Globus pallidus (tissue), 1 donor: ENCODE measurements around the gene CLEC2A.

Source experiments
- DNase-seq: peaks from one replicate; pipeline ENCODE4 v3.0.0-alpha.2; 2015; ENCODE audit warnings: low spot score

The CLEC2A gene

DNA sequence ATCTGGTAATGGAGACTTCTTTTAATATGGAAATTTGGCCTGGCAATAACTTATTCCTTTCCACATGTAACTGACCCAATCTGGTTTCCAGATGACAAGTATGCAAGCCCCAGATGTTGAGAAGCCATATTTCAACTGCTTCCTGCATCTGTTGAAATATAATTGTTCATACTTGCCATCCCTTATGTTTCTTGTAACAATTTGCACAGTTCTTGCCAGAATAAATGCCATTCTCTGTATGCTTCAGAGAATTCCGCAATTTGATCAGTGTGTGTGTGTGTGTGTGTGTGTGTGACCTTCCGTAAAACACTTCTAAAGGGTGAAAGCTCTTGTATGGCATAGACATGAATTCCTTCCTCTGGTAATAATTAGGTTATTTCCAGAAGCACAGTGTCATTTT, 1.8 kb upstream of the CLEC2A start:
- no peak for DNase-seq

DNA sequence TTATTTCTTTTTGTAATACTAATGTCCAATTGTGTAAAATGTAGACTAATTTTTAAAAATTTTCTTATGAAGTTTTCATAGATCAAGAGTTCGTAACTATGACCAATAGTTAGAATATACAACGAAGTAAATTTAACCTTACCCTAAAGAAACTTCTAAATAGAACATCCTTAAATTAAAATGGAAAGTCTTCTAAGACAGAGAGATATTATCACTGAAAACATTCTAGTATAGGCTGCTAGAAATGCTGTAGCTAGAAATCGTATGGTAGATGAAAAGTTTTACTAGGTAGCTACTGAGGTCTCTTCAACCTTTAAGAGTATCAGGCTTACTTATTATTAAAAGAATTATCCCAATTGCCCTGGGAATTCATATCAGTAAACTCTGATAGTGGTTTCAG, 925 bp downstream of the CLEC2A start:
- no peak for DNase-seq

DNA sequence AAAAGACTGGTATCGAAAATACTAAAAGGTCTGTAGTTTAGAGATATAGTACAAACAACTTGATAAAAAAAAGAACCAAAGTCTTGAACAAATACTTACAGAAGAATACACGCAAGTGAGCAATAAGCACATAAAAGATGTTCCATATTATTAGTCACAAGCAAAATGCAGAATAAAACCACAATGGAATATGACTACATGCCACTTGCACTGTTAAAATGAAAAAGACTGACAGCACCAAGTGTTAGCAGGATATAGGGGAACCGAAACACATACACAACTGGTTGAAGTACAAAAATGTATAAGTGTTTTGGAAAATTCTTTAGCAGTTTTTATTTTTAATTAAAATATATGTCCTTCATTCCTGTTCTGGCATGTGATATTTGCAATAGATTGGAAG, 3.6 kb downstream of the CLEC2A start:
- no peak for DNase-seq

DNA sequence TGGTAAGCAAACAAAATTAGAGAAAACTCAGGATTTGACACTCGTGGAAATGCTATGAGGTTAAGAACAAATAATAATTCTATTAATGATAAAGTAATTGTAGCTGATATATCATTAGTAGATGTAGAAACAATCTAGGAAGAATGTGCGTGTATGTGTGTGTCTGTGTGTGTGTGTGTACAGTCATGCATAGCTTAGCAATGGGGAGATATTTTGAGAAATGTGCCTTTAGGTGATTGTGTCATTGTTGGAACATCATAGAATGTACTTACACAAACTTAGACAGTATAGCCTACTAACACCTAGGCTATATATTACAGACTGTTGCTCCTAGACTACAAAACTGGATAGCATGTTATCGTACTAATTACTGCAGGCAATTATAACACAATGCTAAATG, 5.3 kb downstream of the CLEC2A start:
- no peak for DNase-seq

DNA sequence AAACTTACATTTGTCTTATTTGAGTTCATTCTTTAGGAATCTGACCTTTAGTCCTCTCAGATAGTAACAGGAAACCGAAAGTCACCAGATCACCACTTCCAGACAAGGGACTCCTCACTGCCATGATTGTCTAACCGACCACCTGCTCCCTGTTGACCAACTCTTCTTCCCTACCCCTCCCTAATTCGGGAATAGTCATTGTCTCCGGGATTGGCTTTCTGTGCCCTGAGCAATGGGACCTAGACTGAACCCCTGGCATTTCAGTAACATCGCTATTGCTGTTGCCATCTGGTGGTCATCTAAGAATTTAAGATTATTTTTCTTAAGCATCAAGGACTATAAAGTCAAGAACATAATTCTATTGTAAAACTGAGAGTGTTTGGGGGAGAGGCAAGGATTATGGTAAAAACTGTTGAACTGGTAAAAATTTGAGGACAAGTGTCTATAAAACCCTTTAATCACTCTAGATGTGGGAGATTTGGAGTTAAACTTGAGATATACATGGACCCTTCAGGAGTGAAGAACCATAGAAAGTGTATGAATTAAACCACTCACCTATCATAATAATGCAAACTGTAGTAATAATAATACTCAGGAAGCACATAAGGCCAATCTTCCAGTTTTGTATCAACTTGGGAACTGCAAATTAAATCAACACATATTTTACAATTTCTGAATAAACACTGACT, 6.3 kb downstream of the CLEC2A start:
- peak; percentile 39 for DNase-seq

DNA sequence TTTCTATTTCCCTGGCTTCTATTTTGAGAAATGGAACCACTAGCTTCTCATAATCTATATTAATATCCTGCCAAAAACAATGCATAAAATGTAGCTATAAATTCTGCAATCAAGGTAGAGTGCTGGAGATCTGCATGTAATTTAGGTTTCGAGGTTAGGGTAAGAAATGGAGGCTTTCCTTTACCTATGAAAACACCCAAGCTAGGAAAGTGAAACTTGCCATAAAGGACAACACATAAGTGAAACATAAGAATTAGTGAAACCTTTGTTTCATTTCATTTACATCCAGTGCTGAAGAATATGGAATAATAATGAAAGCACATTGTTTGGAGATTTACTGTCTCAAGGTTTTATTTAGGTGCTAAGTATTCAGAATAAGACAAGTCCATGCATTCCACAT, 9.7 kb downstream of the CLEC2A start:
- DNase-seq, result no peak

DNA sequence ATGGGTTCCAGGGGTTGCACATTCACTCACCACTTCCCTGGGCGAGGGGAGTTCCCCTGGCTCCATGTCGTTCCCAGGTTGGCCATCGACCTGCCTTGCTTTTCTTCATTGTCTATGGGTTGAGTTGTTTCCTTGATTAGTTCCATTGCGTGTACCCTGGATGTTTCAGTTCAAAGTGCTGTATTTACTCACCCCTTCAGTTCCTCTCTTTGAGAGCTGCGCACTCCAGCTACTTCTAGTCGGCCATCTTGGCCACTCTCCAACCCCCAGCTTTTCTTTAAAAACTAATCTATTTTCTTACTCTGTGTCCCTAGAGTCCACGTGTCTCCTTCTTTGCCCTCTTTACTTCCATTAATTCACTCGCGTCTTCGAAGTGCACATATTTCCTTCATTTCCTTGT, 11.7 kb downstream of the CLEC2A start:
- DNase-seq, result no peak

DNA sequence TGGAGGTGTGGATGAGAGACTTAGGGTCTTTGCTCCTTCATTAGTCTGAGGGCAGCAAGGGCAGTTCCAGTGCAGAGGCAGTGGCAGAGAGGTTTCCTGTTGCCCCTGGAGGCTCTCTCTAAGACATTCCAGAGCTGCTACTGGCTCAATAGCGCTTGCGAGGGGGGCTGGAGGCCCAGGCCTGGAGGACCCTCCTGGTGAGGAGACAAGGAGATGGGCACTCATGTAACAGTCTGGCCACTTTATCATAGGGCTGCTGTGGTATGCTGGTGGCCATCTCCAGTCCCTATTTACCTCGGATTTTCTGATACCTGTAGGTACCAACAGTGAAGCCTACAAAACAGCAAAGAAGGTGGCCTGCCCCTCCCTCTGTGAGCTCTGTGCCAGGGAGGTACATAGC, 12.7 kb downstream of the CLEC2A start:
- no peak for DNase-seq

DNA sequence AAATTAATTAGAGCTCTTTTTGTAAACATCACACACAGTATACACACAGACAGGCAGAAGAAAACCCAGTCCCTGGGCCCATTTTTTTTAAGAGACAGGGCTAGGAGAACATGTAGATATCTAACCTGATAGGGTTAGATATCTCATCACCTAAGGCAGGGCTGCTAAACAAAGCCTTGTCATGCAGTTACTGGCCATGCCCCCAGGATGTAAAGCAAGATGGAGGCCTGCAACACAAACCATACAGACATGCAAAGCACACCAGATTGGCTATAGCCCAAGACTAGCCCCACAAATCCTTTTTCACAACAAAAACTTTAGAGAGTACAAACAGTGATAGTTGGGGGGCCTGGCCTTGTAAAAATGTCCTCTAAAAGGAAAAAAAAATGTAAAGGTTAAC, 20.5 kb downstream of the CLEC2A start:
- DNase-seq, result no peak

DNA sequence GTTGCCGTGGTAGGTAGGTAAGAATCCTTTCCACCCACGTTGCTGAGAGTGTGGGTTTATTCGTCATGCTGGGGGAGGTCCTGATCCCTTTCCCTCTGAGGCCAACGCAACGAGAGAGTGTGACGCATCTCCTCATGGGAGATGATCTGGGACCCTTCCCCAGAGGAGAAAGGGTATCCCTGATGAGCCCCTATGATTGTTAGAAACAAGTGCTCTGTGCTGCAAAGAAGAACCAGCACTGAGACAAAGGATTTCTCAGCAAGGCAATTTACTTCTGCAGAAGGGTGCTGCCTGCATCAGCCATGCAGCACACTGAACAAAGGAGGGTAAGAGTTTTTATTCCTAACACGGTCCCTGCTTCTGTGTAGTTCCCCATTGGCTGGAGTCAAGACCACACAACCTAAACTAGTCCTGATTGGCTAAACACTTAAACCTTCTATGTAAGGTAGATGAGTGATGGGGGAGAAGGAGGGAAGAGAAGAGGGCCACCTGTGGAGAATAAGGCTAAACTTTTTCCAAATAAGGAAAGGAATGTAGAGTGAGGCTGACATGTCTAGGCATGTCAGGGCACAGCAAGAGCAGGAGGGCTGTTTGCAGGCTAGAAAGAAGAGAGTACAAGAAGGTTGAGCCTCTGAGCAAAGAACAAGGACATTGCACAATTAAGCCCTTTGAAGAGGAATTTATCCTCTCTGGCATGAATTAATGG, 21.3 kb downstream of the CLEC2A start:
- DNase-seq, result no peak

DNA sequence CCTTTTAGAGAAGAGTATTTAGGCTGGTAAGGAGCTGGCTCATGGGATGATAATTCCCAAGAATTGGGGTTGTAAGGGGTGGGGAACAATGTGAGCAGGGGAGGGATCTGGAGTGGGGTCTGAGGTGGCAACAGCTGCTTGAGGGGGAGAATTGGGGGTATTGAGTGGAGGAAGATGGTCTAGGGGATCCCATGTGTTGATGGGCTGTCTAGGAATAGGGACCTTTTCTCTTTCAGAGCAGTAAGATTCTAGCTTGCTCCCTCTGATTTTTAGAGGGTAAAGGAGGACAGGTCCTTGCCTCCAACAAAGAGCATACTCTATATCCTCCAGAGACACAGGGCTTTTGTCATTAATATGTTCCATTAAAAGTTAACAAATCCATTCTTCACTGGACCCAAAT, 22.4 kb downstream of the CLEC2A start:
- DNase-seq, result no peak

DNA sequence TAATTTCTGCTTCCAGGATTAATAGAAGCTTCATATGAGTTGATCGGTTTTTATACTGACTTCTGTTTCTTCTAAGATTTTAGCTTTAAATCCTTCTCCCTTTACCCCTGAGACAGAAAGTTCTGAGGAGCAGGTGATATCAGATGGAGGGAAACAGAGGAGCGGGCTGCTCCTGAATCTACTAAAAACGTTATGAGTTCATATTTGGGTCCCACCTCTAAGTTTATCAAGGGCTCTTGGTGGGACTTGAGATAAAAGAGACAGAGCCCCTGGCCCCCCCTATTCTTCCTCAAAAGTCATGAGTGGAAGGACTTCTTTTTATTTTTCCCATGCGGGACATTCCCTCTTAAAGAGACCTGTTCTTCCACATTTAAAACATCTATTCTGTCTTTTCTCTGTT, 23.8 kb downstream of the CLEC2A start:
- DNase-seq, result no peak

DNA sequence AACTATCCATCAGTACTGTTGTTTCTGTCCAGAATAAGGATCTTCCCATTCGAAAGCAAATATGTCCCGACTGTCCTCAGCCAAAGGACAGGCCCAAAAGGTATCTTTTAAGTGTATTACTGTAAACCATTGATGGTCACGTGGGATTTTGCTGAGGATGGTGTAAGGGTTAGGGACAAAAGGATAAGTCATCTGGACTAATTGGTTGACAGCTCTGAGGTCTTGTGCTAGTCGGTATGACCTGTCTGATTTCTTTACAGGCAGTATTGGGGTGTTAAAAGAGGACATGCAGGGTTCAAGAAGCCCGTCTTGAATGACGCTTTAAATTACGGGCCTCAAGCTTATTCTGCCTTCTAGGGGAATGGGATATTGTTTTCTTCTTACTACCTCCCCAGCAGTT, 24.4 kb downstream of the CLEC2A start:
- DNase-seq, result no peak

DNA sequence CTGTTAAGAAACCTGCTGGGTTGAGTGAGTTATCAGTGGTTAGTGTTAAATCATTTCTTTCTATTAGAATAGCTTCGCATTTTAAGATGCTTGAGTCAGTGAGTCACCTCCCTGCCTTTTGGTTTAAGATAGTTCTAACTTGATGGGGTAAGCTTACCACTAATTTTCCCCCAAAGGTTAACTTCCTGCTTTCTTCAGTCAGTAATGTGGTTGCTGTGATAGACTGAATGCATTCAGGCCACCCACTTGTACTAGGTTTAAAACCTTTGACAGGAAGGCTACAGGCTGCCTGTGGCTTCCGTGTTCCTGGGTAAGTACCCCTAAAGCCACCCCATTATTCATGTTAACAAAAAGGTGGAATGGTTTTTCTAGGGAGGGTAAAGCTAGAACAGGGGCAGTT, 25.3 kb downstream of the CLEC2A start:
- DNase-seq, result no peak

DNA sequence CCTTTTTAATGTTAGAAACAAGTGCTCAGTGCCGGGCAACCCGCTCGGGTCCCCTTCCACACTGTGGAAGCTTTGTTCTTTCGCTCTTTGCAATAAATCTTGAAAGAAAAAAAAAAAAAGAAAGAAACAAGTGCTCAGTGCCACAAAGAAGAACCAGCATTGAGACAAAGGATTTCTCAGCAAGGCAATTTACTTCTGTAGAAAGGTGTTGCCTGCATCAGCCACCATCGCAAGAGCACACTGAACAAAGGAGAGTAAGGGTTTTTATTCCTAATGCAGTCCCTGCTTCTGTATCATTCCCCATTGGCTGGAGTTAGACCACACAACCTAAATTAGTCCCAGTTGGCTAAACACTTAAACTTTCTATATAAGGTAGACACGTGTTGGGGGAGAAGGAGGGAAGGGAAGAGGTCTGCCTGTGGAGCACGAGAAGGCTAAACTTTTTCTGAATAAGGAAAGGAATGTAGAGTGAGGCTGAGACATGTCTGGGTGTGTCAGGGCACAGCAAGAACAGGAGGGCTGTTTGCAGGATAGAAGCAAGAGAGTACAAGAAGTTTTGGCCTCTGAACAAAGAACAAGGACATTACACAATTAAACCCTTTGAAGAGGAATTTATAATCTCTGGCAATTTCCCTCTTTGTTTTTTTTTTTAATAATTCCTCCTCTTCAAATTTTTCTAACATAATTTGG, 29.5 kb downstream of the CLEC2A start:
- no peak for DNase-seq

DNA sequence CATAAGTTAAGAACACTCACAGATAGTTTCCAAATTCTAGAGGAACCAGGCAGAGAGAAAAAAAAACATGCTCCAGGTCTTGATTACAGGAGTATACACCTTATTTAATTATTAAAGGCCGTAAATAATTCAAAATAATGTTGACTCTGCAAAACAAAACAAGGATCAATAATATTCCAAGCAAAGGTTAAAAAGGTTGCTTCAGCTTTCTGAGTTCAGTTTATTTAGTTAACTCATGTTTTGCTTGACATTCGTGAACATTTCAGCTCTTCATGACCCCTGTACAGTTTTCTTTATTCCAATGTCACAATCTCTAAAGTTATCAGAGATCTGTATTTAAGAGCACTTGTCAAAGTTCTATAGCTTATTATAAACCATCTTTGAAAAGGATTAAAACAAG, 31.2 kb downstream of the CLEC2A start:
- no peak for DNase-seq

DNA sequence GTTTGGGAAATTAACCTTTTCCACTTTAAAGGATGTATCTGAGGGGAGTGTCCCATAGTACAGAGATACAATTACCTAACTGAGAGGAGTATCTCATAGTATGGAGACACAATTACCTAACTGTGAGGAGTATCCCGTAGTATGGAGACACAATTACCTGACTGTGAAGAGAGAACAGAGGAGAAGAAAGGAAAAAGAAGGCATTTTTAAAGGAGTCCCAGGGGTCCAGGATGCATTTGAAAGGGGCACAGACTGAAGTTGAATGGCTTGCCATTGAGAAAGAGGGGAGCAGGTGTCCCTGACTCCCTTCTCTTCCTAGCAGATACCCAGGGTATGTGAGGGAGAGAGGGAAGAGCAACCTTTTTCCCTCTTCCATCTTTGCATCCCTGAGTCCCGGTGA, 33.0 kb downstream of the CLEC2A start:
- no peak for DNase-seq

DNA sequence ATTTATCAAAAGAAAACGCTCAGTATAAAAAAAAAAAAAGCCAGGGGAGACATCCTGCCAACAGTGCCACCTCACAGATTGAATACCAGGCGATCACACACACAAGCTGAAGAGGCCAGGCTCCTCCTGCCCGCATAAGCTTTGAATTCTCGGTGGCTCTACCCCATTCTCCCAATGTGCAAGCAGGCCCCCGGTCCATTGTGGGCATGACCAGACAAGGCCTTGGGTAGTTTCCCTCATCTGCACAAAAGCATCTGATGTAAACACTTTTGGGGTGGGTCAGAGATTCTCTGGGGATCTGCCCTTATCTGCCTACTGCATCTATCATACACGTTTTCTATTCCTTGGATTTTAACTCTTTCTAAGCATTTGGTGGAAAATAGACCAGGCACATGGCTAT, 34.6 kb downstream of the CLEC2A start:
- no peak for DNase-seq

DNA sequence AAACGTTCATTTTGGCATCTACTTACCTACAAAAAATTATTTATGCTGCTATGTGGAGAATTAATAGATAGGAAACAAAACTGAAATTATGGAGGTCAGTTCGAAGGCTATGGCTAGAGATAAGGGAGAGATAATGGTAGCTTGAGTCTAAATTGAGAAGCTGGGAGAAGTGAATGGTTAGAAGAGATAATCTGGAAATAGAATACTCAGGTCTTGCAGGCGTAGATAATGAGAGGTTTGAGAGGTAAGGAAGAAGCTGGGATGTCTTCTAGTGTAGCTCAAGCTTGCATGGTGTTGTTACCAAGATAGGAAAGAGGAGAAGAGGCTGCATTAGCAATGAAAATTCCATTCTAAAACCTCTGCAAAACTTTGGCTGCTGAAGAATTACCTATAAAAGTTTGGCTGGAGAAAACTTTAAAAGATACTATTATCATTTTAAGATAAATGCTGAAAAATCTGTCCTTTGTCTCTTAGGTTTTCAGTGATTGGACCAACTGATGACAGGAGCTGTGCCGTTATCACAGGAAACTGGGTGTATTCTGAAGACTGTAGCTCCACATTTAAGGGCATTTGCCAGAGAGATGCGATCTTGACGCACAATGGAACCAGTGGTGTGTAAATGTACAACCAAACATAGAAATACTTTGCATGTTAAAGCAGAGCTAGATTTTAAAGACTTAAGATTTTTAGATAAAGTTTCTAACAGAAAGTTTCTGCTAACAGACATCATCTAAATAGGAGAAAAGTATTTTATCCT, 36.8 kb downstream of the CLEC2A start:
- DNase-seq, result no peak

DNA sequence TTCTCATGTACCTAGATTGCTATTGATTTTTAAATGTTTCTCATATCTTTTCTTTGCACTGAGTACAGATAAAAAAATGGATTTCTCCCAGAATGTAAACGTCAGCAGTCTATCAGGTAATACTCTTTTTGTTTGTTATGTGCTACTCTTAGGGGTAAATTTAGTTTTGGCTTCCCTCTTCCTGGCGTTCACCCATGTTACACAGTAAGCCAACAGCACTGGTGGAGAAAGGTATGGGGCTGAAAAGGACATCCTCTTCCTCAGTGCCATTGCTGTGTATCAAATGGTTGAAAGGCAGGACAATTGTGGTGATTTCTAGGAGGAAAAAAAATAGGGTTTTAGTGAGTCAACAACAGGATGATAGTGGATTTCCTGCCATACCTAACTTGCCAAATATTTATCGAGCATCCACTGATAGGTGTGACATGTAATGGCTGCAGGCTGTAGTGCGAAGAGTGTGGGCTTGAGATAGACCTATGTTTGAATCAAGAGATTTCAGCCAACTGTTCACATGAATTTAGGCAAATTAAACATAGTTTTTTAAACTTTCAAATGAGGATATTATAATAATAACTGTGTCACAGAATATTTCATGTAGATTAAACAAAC, 43.4 kb downstream of the CLEC2A start:
- DNase-seq, result no peak

DNA sequence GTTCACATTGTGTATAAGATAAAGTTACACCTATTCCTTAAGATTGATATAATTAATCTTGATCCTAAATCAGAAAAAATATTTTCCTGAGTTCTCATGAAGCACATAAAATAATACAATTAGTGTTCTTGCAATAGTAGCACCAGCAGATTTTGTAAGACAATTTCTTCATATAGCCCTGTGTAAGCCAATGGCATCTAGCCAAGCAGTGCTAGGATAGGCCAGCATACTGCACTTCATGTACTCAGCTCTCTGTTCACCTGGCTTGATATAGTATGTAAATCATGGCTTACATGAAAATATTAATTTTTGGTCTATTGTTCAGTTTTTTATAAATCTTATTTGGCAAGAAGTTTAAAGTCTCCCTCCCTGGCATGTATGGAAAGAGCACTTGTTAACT, 49.0 kb downstream of the CLEC2A start:
- no peak for DNase-seq

DNA sequence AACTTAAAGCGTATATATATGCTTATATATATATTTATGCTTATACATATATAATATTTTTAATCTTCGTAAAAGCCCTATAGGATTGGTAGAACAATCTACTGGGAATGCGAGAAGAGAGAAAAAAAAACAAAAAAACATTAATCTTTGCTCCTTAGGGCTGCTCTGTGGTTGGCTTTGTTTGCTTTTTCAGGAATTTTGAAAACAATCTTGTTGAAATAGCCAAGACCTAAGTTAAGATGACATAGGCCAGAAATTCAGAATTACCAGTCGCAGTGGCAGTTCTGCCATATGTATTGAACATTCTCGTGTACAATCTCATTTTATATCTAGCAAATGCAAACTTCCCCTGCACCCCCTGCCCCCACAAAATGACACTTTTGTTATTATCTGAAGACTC, 50.2 kb downstream of the CLEC2A start:
- DNase-seq, result no peak
